ENCODE data around the gene NEMP2. TPM values are rescaled to one million over a fixed set of nuclear protein-coding genes. Genes with fewer than 3 reads are reported as not detected.

Gene NEMP2
- total and polyA plus RNA-seq, 2 of the 4 experiments (the other 2 are of a cell fraction) = 1.1 to 1.3 TPM

DNA sequence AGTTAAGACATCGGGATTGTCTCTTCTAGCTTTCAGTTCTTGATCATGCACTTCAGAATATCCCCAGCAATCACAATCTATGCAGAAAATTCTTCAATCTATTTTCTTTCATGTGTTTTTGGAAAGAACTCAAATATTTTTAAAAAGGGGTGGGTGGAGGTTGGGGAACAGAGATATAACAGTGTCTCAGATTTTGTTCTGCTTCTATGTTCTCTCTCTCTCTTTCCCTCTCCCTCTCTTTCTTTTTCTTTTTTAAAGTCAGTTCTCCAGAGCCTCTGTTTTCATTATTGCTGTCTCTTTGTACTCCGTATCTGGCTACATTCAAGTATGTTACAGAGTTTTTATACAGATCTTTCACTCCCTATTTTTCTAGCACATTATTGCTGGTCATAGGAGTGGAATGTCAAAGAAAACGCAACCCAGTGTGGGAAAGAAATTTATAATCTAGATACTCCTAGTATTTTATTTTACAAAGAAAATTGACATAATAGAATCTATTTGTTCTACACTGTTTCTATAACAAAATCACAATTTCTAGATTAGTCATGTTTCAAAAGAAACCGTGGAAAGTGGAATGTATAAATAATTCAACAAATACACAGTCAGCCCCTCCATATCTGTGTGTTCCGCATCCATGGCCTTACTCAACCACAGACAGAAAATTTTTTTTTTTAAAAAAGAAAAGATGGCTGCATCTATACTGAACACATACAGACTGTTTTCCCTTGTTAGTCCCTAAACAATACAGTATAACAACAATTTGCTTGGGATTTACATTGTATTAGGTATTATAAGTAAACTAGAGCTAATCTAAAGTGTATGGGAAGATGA is 11.2 kb upstream of the NEMP2 start:
- Histone ChIP-seq H4K5ac (ENCODE audit: low read depth, low read length) (no peak overlapping the region), H3K9ac (ENCODE audit: low read depth, low read length) (no peak overlapping the region), H3K79me1 (ENCODE audit: low read depth in 1 of 2, low read length in 2 of 2) (no peaks in the 10 kb centered on the region), H4K91ac (ENCODE audit: insufficient read depth, low read depth, low read length) (no peak overlapping the region), H4K8ac (ENCODE audit: low read depth in 2 of 2, low read length in 2 of 2) (no peak overlapping the region), H3K36me3 (ENCODE audit: control insufficient read depth, insufficient read depth, low read length) (no peaks in the 10 kb centered on the region), H4K20me1 (ENCODE audit: insufficient read depth, low read length) (no peaks in the 10 kb centered on the region), H3K4ac (ENCODE audit: low read depth, low read length) (no peak overlapping the region), H2BK120ac (ENCODE audit: low read depth, low read length) (no peak overlapping the region; the same call in 1 of the 2 replicates), H3K4me1 (ENCODE audit: control insufficient read depth, insufficient read depth, low read length) (no peaks in the 10 kb centered on the region), H2BK15ac (ENCODE audit: low read depth, low read length) (no peak overlapping the region), H3K14ac (replicated peaks; ENCODE audit: low read depth, low read length) (no peak overlapping the region), H3K27me3 (ENCODE audit: control insufficient read depth, insufficient read depth, low read length) (no peaks in the 10 kb centered on the region), H3K4me2 (ENCODE audit: low read depth, low read length) (peak overlapping the region; percentile 52), H3K23ac (ENCODE audit: low read depth, low read length) (no peak overlapping the region), H3K18ac (ENCODE audit: low read depth, low read length) (no peak overlapping the region), H3K9me1 (ENCODE audit: insufficient read depth, low read length) (no peaks in the 10 kb centered on the region), H2BK20ac (ENCODE audit: low read depth, low read length) (no peak overlapping the region), H2BK5ac (ENCODE audit: low read depth, low read length, poor library complexity, severe bottlenecking) (no peak overlapping the region), H3K9me3 (ENCODE audit: control insufficient read depth, insufficient read depth, low read length) (no peaks in the 10 kb centered on the region), H3K56ac (ENCODE audit: extremely low read depth, insufficient read depth, low read length) (0 out of 2 replicates have a peak overlapping the region, but pooled peaks have one; percentile 12), H3K27ac (ENCODE audit: insufficient read depth, low read length) (no peak overlapping the region), H3K4me3 (ENCODE audit: insufficient read depth, low read depth, low read length) (peak overlapping the region; percentile 31; the same call in 1 of the 2 replicates), H2AFZ (replicated peaks; ENCODE audit: low read length, poor library complexity) (no peak overlapping the region), H2AK9ac (replicated peaks; ENCODE audit: low read depth, low read length, poor library complexity) (no peak overlapping the region), H2AK5ac (ENCODE audit: low read depth, low read length) (no peak overlapping the region)
- in situ Hi-C loops (cut with MboI; ENCODE audit: low sequenced_read_pairs) = no loop called here
- ChIA-PET CTCF (no interaction called here), POLR2A (ENCODE audit: unreplicated experiment) (no interaction called here)
- peak; percentile 88 for ATAC-seq (ENCODE audit: low read depth)
- intact Hi-C loops (cut with micrococcal nuclease) = loop anchor here (1.0 kb wide), 1 partner anchor 11 kb away; the partner anchor contains the start of gene NEMP2
- DNase-seq = peak; percentile 58
- dilution Hi-C loops (cut with HindIII; ENCODE audit: low sequenced_read_pairs, unreplicated experiment) = no loop called here
- no CpG with 5 or more reads among the region's 5 CpGs for WGBS, 2 experiments (ENCODE audit: extremely low coverage in 2 of 2, insufficient read length in 1 of 2)
- BruUV-seq (replicated peaks) = no TSS peak
- no peak for TF ChIP-seq RAD21 (IDR thresholded peaks at IDR 0.05; ENCODE audit: low read length)
- TF ChIP-seq RFX5 (IDR thresholded peaks at IDR 0.05; ENCODE audit: low read depth, low read length) = no peak
- TF ChIP-seq, protein P1, sequence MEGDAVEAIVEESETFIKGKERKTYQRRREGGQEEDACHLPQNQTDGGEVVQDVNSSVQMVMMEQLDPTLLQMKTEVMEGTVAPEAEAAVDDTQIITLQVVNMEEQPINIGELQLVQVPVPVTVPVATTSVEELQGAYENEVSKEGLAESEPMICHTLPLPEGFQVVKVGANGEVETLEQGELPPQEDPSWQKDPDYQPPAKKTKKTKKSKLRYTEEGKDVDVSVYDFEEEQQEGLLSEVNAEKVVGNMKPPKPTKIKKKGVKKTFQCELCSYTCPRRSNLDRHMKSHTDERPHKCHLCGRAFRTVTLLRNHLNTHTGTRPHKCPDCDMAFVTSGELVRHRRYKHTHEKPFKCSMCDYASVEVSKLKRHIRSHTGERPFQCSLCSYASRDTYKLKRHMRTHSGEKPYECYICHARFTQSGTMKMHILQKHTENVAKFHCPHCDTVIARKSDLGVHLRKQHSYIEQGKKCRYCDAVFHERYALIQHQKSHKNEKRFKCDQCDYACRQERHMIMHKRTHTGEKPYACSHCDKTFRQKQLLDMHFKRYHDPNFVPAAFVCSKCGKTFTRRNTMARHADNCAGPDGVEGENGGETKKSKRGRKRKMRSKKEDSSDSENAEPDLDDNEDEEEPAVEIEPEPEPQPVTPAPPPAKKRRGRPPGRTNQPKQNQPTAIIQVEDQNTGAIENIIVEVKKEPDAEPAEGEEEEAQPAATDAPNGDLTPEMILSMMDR (conservative IDR thresholded peaks at IDR 0.05; ENCODE audit: low read depth, low read length) = no peak
- TF ChIP-seq CEBPB (IDR thresholded peaks at IDR 0.05; ENCODE audit: low read depth, low read length) = no peak
- no peak for TF ChIP-seq MXI1 (IDR thresholded peaks at IDR 0.05; ENCODE audit: borderline replicate concordance, low read depth, low read length)
- no peak for TF ChIP-seq POLR2A (IDR thresholded peaks at IDR 0.05; ENCODE audit: low read depth, low read length)
- TF ChIP-seq FOS (IDR thresholded peaks at IDR 0.05; ENCODE audit: low read depth, low read length) = no peak
- TF ChIP-seq BHLHE40 (IDR thresholded peaks at IDR 0.05; ENCODE audit: low read depth, low read length) = no peak
- TF ChIP-seq, protein P2, sequence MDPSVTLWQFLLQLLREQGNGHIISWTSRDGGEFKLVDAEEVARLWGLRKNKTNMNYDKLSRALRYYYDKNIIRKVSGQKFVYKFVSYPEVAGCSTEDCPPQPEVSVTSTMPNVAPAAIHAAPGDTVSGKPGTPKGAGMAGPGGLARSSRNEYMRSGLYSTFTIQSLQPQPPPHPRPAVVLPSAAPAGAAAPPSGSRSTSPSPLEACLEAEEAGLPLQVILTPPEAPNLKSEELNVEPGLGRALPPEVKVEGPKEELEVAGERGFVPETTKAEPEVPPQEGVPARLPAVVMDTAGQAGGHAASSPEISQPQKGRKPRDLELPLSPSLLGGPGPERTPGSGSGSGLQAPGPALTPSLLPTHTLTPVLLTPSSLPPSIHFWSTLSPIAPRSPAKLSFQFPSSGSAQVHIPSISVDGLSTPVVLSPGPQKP (IDR thresholded peaks at IDR 0.05; ENCODE audit: borderline replicate concordance, low read depth, low read length) = no peak
- no peak for TF ChIP-seq MAFK (IDR thresholded peaks at IDR 0.05; ENCODE audit: low read depth, low read length)
- TF ChIP-seq RCOR1 (IDR thresholded peaks at IDR 0.05; ENCODE audit: insufficient replicate concordance, low read length) = no peak
- TF ChIP-seq CHD1 (IDR thresholded peaks at IDR 0.05; ENCODE audit: low read depth, low read length) = no peak
- TF ChIP-seq NFE2L2 (IDR thresholded peaks at IDR 0.05; ENCODE audit: low read depth, low read length) = no peak
- TF ChIP-seq SMC3 (IDR thresholded peaks at IDR 0.05; ENCODE audit: low read depth, low read length) = no peak
- TF ChIP-seq MAZ (IDR thresholded peaks at IDR 0.05; ENCODE audit: borderline replicate concordance, low read depth, low read length) = no peak
